Adrenal gland (tissue), 12 donors: ENCODE measurements around the gene KCNAB1. TPM values are rescaled to one million over a fixed set of nuclear protein-coding genes. Genes with fewer than 3 reads are reported as not detected.

Source experiments
- DNase-seq, 7 donors: peaks; one replicate each; pipeline ENCODE4 v3.0.0-alpha.2; 2019 to 2020
- H3K27ac ChIP-seq, 5 donors: fragments of 200-600 bp; sonication (generic) in 4 of 5; 1 replicate in 3 of 5; 2 replicates in 2 of 5; pipeline versions ENCODE4 v1.5.1 to v1.8.0; 2016 to 2020; ENCODE audit warnings: mild to moderate bottlenecking in 1 of 5
- H3K27me3 ChIP-seq: fragments of 200-600 bp; 2 replicates; pipeline ENCODE4 v1.8.0; 2021
- H3K36me3 ChIP-seq, 2 donors: fragments of 200-600 bp; replicated peaks in 1 of 2; 1 replicate in 1 of 2; 2 replicates in 1 of 2; pipeline versions ENCODE4 v1.5.1 to v1.8.0; 2018 to 2022
- H3K4me1 ChIP-seq, 2 donors: fragments of 200-600 bp; replicated peaks in 1 of 2; 1 replicate in 1 of 2; 2 replicates in 1 of 2; pipeline versions ENCODE4 v1.5.1 to v1.8.0; 2018 to 2021
- H3K4me3 ChIP-seq, 4 donors: fragments of 200-600 bp; sonication (generic) in 3 of 4; one replicate each; pipeline ENCODE4 v1.5.1; 2016 to 2018
- H3K9me3 ChIP-seq, 3 donors: fragments of 200-600 bp; sonication (generic) in 1 of 3; replicated peaks in 1 of 3; 1 replicate in 2 of 3; 2 replicates in 1 of 3; pipeline versions ENCODE4 v1.5.1 to v1.8.0; 2016 to 2021
- POLR2A ChIP-seq, 2 donors: fragments of 450-650 bp; IDR thresholded peaks; one replicate each; pipeline ENCODE4 v1.6.1; 2017; ENCODE audit warnings: antibody characterized with exemption in 2 of 2, mild to moderate bottlenecking in 2 of 2, moderate library complexity in 1 of 2
- WGBS, 4 donors: extraction: QIAGEN DNeasy Blood & Tissue Kit in 2 of 4; methylation state at CpG; one replicate each; pipeline versions ENCODE4 v1.1.5 to v1.1.7; 2013 to 2017; 5-methylcytosine and 5-hydroxymethylcytosine counted together
- intact Hi-C, 2 donors: fragments of 100-400 bp; cut with DNase I; formaldehyde crosslinking; loops; one replicate each; pipeline versions ENCODE4 v1.14.1 to v1.15.0; 2022 to 2023
- polyA plus RNA-seq, 3 donors: library from polyadenylated mRNA; stranded (reverse); fragments of 200-250 nt in 2 of 3; fragments of 350-450 nt in 1 of 3; fragmentation: Illumina TruSeq in 1 of 3; extraction: RNeasy Lipid Tissue Mini Kit (QIAGEN cat#74804) in 1 of 3; gene quantifications; one replicate each; pipeline ENCODE4 v1.2.3, GENCODE V29; 2013 to 2014
- total RNA-seq, 9 donors: library from RNA; depleted of rRNA in 4 of 9; stranded (reverse); fragments of >200 nt in 4 of 9; fragments of 120-200 nt in 1 of 9; fragmentation: NEBNext Ultra II Directional in 1 of 9; extraction: Animal tissue kit (Norgen Biotek cat#: 25700) in 1 of 9; gene quantifications; one replicate each; pipeline versions ENCODE4 v1.1.0 to v1.2.4, GENCODE V29; 2013 to 2023
- TF ChIP-seq, protein P1 (sequence below), 6 experiments: fragments of 450-650 bp in 4 of 6; fragments of 200-600 bp in 2 of 6; sonication (generic) in 1 of 6; IDR thresholded peaks; 1 replicate in 5 of 6; 2 replicates in 1 of 6; pipeline versions ENCODE4 v1.5.1 to v1.8.0; 2016 to 2021; ENCODE audit warnings: antibody characterized with exemption in 6 of 6, mild to moderate bottlenecking in 2 of 6, moderate library complexity in 1 of 6
- donor health status: healthy with polysubstance abuse.
- donor health status: Bipolar disorder and iron deficiency.
- donor health status: DM: yes; HTN: yes; CAD: no.
- donor health status: DM: no; HTN: no; CAD: no.
- donor health status: DM: no; HTN: no; CAD: no.
- donor health status: DM: yes; HTN: yes; CAD: no.

The KCNAB1 gene
- total and polyA plus RNA-seq, 12 donors: 0.36 to 5.0 (median 1.5) TPM

DNA sequence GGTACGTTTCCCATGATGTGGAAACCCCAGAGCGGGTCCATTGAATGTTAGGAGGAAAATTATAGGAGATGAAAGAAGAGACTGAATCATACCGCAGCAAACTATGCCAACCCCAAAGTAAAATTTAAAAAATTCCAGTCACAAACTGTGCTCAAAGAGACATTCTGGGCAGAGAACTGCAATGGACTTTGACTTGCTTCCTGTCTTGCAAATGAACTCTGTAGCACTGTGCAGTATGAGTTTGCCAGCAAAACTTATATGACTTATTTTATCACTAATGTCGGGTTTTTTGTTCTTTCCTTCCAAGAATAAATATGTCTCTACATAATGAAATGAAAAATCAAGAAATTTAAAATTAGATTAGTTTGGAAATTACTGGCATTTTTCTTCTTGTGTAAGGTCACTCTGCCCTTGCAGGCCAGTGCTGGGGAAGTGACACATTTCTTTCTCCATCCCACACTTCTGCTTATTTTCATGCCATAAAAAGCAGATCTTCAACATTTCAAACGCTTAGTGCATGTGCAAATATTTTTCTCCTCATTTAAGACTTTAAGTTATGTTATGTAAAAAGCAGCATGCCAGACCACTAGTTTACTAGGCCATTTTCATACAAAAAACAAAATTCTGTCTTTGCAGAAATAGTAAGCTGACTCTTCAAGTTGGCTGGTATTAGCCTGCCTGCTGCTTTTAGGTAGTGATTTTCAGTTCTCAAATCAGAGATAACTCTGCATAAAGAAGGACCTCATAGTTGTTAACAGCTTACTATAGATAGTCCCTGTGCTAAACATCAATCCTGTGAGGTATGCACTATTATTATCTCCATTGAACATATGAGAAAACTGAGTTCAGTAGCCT, 466.8 kb downstream of the KCNAB1 start:
- H3K27me3 ChIP-seq: no peaks in the 10 kb centered on the region
- WGBS, 4 donors: 61 to 68% (median 62%) methylated on average over 5 of the region's 5 CpGs
- TF ChIP-seq POLR2A (IDR thresholded peaks at IDR 0.05): no peak
- TF ChIP-seq, protein P1, sequence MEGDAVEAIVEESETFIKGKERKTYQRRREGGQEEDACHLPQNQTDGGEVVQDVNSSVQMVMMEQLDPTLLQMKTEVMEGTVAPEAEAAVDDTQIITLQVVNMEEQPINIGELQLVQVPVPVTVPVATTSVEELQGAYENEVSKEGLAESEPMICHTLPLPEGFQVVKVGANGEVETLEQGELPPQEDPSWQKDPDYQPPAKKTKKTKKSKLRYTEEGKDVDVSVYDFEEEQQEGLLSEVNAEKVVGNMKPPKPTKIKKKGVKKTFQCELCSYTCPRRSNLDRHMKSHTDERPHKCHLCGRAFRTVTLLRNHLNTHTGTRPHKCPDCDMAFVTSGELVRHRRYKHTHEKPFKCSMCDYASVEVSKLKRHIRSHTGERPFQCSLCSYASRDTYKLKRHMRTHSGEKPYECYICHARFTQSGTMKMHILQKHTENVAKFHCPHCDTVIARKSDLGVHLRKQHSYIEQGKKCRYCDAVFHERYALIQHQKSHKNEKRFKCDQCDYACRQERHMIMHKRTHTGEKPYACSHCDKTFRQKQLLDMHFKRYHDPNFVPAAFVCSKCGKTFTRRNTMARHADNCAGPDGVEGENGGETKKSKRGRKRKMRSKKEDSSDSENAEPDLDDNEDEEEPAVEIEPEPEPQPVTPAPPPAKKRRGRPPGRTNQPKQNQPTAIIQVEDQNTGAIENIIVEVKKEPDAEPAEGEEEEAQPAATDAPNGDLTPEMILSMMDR (IDR thresholded peaks at IDR 0.05): no peak
- peak overlapping the region in 1 of 5 donors; percentile 30 for H3K27ac ChIP-seq
- H3K9me3 ChIP-seq: no peaks in the 10 kb centered on the region
- DNase-seq: no peak
- H3K36me3 ChIP-seq: no peaks in the 10 kb centered on the region
- intact Hi-C loops: no loop called here
- H3K4me1 ChIP-seq: peaks cover 0 to 6% of the 10 kb centered on the region in 2 donors
- no peak overlapping the region for H3K4me3 ChIP-seq

DNA sequence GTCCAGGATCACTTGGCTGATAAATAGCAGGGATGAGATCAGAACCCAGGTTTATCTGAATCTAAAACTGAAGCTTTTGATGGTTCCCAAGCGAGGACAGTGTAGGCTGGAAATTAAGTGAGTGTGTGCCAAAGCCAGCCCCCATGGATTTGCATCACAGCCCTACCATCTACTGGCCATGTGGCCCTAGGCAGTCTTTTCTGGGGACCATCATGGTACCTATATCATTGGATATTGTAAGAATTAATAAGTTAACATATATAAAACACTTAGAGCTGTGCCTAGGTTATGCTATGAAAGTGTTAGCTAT, 467.3 kb downstream of the KCNAB1 start:
- H3K36me3 ChIP-seq: no peaks in the 10 kb centered on the region
- no peak for DNase-seq
- 60 to 83% (median 68%) methylated on average over 1 of the region's 1 CpG for WGBS, 4 donors
- no peak for TF ChIP-seq POLR2A (IDR thresholded peaks at IDR 0.05)
- TF ChIP-seq, protein P1 (IDR thresholded peaks at IDR 0.05): no peak
- intact Hi-C loops: no loop called here
- H3K27ac ChIP-seq: no peak overlapping the region
- H3K4me1 ChIP-seq: peaks cover 0 to 6% of the 10 kb centered on the region in 2 donors
- no peak overlapping the region for H3K4me3 ChIP-seq
- H3K27me3 ChIP-seq: no peaks in the 10 kb centered on the region
- no peaks in the 10 kb centered on the region for H3K9me3 ChIP-seq

Other genes with a start within 250 kb of the KCNAB1 start
- gene GMPS, start 249.9 kb upstream of the KCNAB1 start, total RNA-seq: 10 to 100 TPM; 24.9 to 63.5 (median 43.3) TPM
- gene GMPS, start 249.9 kb upstream of the KCNAB1 start, polyA plus RNA-seq: 10 to 100 TPM; 11.5 to 59.0 (median 16.9) TPM